Measurements from ENCODE around the gene NAP1L1. TPM values are rescaled to one million over a fixed set of nuclear protein-coding genes. Genes with fewer than 3 reads are reported as not detected.

NAP1L1 gene
- total RNA-seq, 1 donor from 2014 or later: 250 TPM

DNA sequence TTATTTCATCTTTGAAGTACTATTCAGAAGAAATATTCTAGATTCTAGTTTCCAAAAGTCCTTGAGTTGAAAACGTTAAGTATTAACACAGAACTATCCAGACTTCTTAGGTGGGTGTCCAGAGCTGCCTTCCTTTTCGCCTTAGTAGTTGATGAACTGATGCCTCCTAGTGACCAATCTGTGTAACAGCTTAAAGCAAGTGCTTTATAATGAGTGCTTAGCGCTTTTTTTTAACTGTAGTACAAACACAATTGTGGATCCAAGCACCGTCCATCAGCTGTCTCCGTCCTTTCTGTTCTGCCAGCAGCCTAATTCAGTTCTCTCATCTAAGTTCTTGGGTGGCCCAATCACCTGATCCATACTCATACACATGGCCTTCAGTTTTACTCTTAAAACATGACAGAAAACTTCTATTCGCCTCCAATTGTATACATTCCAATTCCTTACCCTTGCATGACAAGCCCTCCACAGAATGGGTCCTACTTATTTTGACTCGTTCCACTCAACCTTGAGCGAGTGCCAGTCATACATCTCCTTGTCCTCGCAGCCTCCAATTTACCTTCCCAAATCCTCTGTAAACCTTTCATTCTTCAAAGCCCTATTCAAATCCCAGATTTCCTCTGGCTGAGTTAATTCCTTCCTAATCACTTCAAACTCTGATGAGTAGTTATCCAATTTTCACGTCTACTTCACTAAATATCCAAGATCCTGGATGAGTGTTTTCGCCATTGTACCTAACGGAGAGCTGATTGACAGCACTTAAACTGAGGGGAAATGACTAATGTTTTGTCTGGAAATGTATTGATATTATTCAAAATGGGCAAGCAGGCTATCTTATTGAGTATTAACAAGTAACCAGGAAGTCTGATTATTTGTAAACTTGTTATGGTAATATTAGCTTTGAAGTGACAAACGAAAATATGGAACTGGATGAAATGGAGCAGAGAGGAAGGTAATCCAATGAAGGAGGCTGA is 47.1 kb downstream of the NAP1L1 start:
- DNase-seq: peak; percentile 87

- peak; percentile 37 for DNase-seq
Observed at GRCh38 chr12:76035045-76035444, 49.4 kb downstream of the NAP1L1 start.

GRCh38 chr12:76033081-76034011 is 51.1 kb downstream of the NAP1L1 start:
- peak; percentile 72 for DNase-seq

DNA sequence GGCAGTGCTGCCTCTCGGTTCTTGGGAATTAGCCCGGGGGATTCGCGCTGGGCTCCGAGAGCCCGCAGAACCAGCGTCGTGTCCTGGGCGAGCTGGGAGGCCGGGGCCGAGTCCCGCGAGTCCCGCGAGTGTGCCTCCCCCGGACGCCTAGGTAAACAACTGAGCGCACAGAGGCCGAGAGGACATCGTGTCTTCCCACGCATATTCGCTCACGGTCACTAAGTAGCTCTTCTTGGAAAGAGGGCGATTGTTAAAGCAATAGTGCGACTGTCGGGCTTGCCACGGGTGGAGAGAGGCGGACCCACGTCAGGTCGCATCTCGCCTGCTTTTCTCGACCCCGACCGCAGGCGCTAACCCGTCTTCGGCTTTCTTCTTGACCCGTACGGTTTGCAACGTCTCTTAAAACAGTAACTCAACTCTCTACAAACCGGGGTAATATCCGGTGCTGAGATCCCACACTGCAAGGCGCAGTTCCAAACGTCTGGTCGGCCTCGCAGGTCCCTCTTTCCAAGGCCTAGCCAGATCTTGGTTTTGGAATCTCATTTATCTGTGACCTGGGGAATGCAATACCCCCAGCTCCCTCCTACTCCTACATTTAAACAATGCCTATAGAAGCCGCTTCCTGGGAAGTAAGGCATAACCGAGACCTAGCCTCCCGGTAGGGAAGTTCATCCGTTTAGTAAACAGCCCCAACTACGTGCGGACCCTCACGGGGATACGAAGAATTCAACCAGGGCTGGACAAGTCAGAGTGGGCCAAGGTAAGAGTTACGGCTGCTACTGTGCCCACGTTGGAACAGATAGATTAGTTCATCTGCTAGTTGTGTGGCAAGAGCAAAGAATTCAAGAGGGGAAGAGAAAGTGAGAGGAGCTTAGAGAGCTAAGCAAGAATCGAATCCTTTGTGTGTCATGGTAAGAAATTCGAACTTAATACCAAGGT is 52.2 kb downstream of the NAP1L1 start:
- peak; percentile 76 for DNase-seq

DNA sequence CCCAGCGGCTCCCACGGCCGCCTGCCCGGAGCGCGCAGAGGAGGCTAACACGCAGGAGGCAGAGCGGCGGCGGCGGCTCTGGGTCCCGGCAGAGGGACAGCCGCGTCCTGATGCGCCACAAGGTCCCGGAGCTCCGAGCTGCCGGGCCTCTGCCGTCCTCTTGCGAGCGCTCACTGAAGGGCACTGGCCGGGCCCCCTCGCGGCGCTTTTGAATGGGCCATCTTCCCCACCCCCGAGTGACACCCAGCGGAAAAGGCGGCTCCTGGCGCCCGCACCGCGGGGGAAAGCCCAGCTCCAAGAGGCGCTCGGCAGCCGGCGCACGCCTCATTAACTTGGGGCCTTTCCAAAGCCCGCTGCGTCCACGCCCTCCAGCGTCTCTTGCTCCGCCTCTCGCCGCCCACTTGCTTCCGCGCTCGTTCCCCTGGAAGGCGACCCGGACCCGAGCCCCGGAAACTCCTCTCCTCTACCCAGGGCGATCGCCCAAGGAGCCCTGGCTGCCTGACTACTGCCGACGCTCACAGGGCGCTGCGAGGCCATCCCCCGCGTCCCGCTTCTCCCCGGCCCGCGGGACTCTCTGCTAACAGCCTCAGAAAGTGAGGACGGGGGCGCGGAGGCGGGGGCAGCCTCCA is 53.0 kb downstream of the NAP1L1 start, which contains the start of gene PHLDA1:
TSS of gene PHLDA1 (minus strand) at position 363 of the 629 bp plus-strand sequence.
- peak; percentile 99 for DNase-seq

DNA sequence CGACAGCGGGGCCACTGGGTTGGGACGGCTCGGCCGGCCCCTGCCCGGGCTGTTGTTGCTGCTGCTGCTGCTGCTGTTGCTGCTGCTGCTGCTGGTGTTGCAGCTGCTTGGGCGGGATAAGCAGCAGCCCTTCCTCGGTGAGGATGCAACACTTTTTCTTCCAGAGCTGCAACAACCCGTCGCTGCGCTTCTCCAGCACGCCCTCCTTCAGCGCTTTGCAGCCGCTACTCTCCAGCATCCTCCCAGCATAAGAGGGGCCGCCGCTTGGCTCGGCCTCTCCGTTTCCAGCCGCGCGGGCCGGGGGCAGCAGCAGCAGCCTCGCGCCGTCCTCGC is 53.4 kb downstream of the NAP1L1 start:
- DNase-seq: no peak

GRCh38 chr12:76030341-76031080 is 54.0 kb downstream of the NAP1L1 start:
- peak; percentile 62 for DNase-seq

DNA sequence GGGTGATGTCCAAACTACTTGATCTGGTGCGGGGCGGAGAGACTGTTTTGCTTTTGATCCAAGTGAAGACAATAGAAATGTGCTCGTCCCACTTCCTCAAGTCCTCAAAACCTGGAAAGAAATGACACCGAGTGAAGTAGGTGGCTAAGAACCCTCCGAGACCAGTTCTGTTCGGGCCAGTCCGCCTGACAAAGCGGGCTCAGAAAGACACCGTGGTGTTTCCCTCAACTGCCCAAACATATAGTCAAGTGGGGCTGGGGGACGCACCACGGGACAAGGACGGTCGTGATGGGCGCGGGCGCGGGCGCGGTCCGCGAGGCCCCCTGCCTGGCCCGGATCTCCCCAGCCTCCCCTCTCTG is 54.5 kb downstream of the NAP1L1 start:
- peak; percentile 56 for DNase-seq

GRCh38 chr12:76028571-76029277 is 55.8 kb downstream of the NAP1L1 start:
- peak; percentile 29 for DNase-seq

GRCh38 chr12:76026643-76027063 is 57.8 kb downstream of the NAP1L1 start:
- peak; percentile 46 for DNase-seq

GRCh38 chr12:76025601-76026575 is 58.6 kb downstream of the NAP1L1 start:
- DNase-seq: no peak

GRCh38 chr12:76024942-76025600 is 59.4 kb downstream of the NAP1L1 start:
- no peak for DNase-seq

DNA sequence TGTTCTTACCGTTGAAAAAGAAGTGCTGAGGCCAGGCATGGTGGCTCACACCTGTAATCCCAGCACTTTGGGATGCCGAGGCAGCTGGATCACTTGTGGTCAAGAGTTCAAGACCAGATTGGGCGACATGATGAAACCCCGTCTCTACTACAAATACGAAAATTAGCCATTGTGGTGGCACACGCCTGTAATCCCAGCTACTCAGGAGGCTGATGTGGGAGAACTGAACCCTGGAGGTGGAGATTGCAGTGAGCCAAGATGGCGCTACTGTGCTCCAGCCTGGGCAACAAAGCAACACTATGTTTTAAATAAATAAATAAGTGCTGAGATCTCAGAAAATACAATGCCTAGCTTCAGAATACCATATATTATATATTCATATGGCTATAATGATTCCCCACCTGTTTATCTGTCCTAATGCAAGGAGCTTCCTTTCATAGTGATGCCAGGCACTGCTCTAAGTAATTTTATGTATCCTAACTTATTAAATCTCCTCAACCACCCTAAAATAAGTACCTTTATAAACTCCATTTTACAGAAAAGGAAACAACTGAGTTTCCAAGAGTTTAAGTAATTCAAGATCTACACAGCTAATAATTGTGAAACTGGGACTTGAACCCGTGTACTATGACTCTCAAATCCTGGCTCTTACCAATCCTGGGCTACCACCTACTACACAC is 60.2 kb downstream of the NAP1L1 start:
- no peak for DNase-seq

DNA sequence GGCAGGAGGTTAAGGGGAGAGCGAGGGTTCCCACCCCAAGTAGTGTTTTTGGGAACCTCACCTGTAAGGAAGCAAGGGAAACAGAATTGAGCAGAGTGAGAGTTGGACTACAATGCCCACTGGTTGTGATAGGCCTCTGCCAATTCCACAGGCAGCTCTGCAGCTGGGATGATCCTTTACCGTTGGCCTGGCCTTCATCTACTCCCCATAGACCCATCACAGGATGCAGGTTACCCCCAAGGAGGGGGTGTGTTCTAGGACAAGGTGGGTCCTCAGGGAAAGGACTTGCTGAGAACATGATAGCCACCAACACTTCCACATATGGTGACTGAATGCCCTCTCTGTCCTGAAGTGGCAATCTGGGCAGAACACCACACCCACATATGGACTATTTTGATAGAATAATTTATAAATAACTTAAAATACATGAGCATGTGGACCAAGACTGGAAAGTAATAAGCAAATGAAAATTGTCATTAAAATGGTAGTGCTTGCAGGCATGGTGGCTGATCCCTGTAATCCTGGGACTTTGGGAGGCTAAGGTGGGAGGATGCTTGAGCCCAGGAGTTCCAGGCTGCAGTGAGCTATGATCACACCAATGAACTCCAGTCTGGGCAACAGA is 61.3 kb downstream of the NAP1L1 start:
- DNase-seq: no peak

GRCh38 chr12:76022506-76022905 is 62.0 kb downstream of the NAP1L1 start:
- DNase-seq: no peak

DNA sequence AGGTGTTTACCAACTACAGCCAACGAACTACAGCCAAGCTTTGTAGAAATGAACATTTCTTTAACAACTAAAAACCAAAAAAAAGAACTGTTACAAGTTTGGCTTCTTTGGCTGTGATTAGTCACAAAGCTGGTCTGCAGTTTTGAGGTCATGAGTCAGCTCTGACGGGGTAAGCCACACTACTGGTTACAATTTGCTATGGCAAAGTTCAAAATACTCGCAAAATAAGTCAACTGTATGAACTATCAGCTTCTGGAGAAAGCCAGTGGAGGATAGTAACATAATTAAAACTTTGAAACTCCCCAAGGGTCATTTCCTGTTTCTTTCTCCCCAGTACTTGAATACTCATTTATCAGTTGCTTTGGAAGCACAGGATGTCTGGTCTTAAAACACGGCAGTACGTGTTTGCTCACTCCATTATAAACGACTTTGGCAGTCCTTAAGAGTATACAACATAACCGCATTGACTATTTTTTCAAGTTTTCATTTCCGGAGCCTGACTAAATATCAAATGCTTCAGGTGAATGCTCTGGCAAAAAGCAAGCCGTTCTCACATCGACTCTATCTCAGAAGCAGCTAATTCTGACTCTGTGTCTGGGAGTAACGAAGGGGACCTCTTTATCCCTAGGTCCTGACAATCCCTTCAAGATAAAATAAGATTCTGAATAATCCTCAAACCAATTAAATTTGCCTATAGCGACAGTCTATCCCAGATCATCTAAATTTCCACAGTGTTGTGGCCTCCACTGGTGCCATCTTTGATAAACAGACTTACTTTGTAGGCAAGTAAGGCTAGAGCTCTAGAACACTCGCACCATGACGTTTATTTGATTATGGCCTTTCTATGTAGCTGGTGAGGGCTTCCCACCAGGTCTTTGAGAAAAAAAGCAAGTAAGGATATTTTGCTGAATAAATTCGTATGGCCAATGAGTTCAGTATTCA is 63.5 kb downstream of the NAP1L1 start:
- peak; percentile 33 for DNase-seq

All from tongue (tissue), 2 donors.